ENCODE results near the gene OTUD7B. TPM values are rescaled to one million over a fixed set of nuclear protein-coding genes. Genes with fewer than 3 reads are reported as not detected.
"Not testable (repeated sequence)": the region's sequence is repeated elsewhere in the genome, so short reads cannot be mapped to it uniquely, and the experiment has no call there.

The OTUD7B gene
- total RNA-seq, 1 experiment from 2014 or later: 13.3 TPM

DNA sequence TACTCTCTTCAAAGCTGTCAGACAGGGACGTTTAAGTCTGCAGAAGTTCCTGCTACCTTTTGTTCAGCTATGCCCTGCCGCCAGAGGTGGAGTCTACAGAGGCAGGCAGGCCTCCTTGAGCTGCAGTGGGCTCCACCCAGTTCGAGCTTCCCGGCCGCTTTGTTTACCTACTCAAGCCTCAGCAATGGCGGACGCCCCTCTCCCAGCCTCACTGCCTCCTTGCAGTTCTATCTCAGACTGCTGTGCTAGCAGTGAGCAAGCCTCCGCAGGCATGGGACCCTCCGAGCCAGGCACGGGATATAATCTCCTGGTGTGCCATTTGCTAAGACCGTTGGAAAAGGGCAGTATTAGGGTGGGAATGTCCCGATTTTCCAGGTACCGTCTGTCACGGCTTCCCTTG is 53.0 kb downstream of the OTUD7B start:
- peaks cover 23% of the 10 kb centered on the region for H3K36me3 ChIP-seq
- H3K9me3 ChIP-seq (replicated peaks); H3K4me3 ChIP-seq; DNase-seq; H3K4me1 ChIP-seq; H3K27me3 ChIP-seq; H3K27ac ChIP-seq: not testable (repeated sequence)

DNA sequence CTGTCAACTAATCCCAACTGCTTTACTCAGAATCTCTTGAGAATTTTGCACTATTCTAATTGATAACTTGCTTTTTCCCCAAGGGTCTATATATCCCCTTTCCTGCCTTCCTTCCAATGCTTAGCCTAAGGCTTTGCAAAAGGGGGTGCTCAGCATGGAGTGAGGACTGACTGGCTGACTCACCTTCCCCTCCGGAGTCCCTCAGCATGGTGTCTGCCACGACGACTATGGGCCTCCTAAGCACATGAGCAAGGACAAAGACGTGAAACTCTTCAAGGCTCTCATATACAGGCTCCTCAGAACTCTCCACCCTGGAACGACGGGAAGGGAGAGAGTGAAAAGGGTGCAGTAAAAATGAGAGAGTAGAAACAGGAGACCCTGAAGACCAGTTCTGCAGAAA is 60.6 kb downstream of the OTUD7B start:
- Histone ChIP-seq H3K9me3 (replicated peaks) (no peaks in the 10 kb centered on the region), H3K4me1 (no peaks in the 10 kb centered on the region), H3K36me3 (peaks cover 3% of the 10 kb centered on the region; the same call in 1 of the 2 replicates), H3K27ac (no peak overlapping the region), H3K4me3 (no peak overlapping the region), H3K27me3 (no peaks in the 10 kb centered on the region)
- DNase-seq: no peak

DNA sequence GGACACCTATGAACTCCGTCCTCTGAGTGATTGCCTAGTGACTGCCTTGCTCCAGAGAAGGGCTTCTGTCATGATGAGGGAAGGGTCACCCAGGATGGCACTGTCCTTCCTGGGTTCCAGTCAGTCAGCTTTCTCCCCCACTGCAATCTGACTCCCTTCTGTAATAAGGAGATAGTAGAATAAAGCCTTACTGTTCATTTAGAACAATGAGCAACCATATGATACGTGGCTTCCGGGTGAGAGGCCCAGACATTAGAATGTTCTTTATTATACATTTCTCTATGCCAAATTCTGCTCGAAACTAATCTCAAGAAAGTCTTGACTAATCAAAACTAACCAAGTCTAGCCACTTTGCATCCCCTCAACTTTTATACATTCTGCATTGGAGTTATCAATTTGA is 65.3 kb downstream of the OTUD7B start:
- DNase-seq: no peak
- Histone ChIP-seq H3K27me3 (no peaks in the 10 kb centered on the region), H3K4me1 (no peaks in the 10 kb centered on the region), H3K4me3 (no peak overlapping the region), H3K27ac (no peak overlapping the region), H3K36me3 (peaks cover 3% of the 10 kb centered on the region; the same call in 1 of the 2 replicates), H3K9me3 (replicated peaks) (no peaks in the 10 kb centered on the region)

DNA sequence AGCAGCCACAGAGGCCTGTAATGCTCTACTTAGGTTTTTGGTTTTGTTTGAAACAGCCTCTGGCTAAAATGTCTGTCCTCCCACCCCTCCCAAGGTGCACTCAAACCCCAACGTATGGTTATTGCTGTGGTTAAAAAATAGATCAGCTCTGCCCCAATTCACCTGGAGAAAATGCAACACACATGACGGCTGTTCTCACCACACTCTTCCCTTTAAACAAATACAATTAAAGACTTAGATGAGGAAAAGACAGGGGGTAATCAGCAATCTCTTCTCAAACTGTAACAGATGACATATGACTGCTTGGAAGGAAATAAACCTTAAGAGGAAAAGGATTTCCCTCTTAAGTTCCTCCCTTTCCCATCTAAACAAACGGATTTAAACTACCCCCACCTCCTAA is 67.6 kb downstream of the OTUD7B start:
- H3K27ac ChIP-seq: no peak overlapping the region
- no peak for DNase-seq
- 0 out of 2 replicates have a peak, but pooled peaks cover 3% of the 10 kb centered on the region for H3K36me3 ChIP-seq
- H3K4me1 ChIP-seq: peaks cover 8% of the 10 kb centered on the region
- H3K4me3 ChIP-seq: no peak overlapping the region
- no peaks in the 10 kb centered on the region for H3K9me3 ChIP-seq (replicated peaks)
- no peaks in the 10 kb centered on the region for H3K27me3 ChIP-seq

DNA sequence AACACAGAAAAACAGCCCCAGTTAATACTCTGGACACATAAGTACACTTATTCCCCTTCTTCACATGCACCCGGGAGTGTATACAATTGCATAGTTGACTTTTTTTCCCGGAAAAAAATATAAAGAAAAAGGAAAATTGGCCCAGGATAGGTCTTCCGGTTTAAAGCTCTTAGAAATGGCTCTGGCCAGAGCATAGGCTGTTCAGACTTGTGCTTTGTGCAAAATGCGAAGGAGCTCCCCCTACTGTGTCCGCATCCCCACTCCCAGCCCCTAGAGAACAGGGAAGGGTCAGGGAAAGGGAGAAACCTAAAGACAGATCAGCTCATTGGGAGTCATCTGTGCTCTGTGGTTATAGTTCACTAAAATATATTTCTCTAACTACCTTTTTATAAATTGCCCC is 68.3 kb downstream of the OTUD7B start:
- DNase-seq: no peak
- H3K27me3 ChIP-seq: no peaks in the 10 kb centered on the region
- H3K4me3 ChIP-seq: no peak overlapping the region
- no peak overlapping the region for H3K27ac ChIP-seq
- H3K4me1 ChIP-seq: peaks cover 14% of the 10 kb centered on the region
- H3K9me3 ChIP-seq (replicated peaks): no peaks in the 10 kb centered on the region
- no peaks in the 10 kb centered on the region for H3K36me3 ChIP-seq

DNA sequence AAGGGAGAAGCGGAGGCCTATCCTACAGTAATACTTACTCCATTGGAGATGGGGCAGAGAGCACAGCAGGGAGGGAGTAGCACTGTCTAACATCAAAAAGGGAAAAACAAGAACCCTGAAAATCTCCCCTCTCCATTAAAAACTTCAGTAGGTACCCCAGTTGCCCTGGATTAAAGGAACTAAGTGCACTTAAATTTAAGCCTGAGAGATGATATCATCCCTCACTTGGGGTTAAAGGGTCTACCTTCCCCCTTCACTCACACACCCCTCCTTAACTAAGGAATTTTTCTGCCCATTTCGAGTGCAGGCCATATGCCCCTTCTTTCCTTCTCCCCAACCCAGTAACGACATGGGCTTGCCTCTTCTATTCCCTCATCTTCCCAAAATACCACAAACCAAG is 70.1 kb downstream of the OTUD7B start:
- no peak overlapping the region for H3K27ac ChIP-seq
- no peaks in the 10 kb centered on the region for H3K27me3 ChIP-seq
- no peak overlapping the region for H3K4me3 ChIP-seq
- H3K4me1 ChIP-seq: peaks cover 20% of the 10 kb centered on the region
- no peaks in the 10 kb centered on the region for H3K9me3 ChIP-seq (replicated peaks)
- DNase-seq: no peak
- H3K36me3 ChIP-seq: no peaks in the 10 kb centered on the region

DNA sequence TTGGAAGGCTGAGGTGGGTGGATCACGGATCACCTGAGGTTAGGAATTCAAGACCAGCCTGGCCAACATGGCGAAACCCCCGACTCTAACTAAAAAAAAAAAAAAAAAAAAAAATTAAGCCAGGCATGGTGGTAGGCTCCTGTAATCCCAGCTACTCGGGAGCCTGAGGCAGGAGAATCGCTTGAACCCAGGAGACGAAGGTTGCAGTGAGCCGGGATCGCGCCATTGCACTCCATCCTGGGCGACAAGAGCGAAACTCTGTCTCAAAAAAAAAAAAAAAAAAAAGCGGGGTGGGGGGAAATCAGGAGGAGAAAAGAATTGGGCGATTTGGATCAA is 71.9 kb downstream of the OTUD7B start:
- not testable (repeated sequence) for DNase-seq, H3K27ac ChIP-seq
- peak overlapping the region; percentile 29 for H3K4me3 ChIP-seq

DNA sequence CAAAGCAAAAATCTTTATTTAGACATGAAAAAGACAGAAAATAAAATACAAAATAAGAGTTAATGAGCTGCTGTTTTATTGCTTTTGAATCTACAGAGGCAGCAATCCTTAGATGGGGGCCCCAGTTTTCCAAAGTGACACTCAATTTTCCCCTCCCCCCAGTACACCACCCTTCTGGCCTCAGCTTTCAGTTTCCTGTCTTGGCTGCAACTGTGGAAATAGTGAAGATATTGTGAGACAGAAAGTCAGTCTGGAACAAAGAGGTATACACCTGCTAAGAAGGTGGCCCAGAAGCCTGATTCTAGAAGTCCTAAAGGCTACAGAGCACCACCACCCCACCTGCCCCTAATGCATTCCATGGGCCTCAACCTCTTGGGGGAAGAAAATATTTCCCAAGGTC is 72.8 kb downstream of the OTUD7B start:
- Histone ChIP-seq H3K4me3 (no peak overlapping the region), H3K36me3 (no peaks in the 10 kb centered on the region), H3K9me3 (replicated peaks) (no peaks in the 10 kb centered on the region), H3K27me3 (no peaks in the 10 kb centered on the region), H3K27ac (no peak overlapping the region), H3K4me1 (peaks cover 20% of the 10 kb centered on the region)
- DNase-seq: no peak

More for the DNA sequence above, 71.9 kb downstream of the OTUD7B start:
- H3K36me3 ChIP-seq; H3K27me3 ChIP-seq; H3K9me3 ChIP-seq (replicated peaks): not testable (repeated sequence)
- peaks cover 20% of the 10 kb centered on the region for H3K4me1 ChIP-seq

DNA sequence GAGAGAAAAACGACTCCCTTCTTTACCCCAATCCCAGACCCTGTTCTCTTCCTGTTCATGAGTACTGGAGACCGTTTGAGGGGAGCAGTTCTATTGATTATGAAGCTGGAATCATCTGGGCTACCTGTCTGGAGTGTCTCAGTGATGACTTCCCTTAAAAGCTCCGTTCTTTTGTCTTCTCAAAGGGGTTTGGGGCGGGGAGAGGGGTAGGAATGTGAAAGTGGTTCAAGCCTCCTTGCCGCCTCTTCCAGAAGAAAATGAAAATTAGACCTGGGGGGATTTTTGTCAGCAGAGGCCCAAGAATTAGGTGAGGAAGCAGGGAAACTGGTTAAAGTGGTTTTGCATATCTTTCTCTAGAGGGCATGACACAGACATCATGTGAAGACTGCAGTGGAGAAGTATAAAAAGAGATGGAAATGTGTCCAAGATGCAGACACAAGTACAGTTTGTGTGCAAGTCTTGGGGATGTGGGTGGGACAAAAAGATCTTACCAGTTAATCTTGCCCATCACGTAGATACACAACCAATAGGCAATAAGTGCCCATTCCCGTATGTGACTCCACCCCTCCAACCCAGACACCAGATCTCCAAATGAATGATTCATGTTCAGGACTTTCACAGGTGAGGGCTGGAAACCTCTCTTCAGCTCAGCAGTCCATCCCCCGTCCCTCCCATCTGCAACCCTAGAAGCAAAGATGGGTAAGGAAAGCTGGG is 73.4 kb downstream of the OTUD7B start:
- Histone ChIP-seq H3K9me3 (replicated peaks) (no peaks in the 10 kb centered on the region), H3K27ac (peak overlapping the region; percentile 18; the same call in 1 of the 2 replicates), H3K4me1 (peaks cover 20% of the 10 kb centered on the region), H3K4me3 (peak overlapping the region; percentile 61), H3K36me3 (no peaks in the 10 kb centered on the region), H3K27me3 (no peaks in the 10 kb centered on the region)
- peak in 1 of 2 experiments; percentile 30 for DNase-seq

DNA sequence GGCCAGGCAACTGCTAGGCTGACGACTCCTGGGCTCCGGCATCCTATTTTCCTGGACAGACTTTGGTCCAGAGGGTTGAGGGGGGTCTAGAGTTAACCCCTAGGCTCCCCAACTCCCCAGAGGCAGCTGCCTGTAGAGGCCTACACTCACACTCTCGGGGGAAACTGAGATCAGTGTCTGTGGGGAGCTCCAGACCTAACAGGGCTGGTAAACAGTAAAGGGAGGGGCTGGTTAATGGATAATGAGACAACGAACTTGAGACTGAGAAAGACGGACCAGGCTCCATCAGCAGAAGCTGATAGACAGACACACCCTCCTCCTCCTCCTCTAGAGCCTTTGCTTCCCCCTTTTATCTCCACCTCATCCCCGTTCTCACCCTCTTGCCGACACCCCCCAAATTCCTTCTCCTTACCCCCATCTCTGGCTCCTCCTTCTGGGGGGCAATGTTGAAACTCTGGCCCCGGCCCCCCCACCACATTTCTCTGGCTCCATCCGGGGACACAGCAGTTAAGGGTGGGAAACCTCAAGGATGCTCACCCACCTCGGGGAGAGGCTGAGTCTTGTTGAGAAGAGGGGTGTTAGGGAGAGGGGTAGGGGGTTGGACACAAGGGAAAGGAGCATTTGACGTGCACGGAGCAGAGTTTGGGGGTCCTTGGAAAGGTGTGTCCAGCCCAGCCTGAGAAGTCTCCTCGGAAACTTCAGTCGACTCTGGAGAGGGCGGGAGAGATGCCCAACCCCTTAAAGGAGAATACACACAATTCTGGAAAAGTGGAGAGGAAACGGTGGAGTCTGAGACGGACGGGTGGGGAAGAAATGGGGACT is 74.1 kb downstream of the OTUD7B start, which contains the start of gene MTMR11:
MTMR11 (minus strand) TSS at position 710 of the 822 bp plus-strand sequence; CDS start at position 478, 232 bp downstream.
- Histone ChIP-seq H3K4me1 (peaks cover 20% of the 10 kb centered on the region), H3K27me3 (no peaks in the 10 kb centered on the region), H3K9me3 (replicated peaks) (no peaks in the 10 kb centered on the region), H3K27ac (peak within 1 kb of the TSS; percentile 18; the same call in 1 of the 2 replicates), H3K36me3 (no peaks in the 10 kb centered on the region), H3K4me3 (peak within 1 kb of the TSS; percentile 61)
- DNase-seq: peak; percentile 24 to 54

DNA sequence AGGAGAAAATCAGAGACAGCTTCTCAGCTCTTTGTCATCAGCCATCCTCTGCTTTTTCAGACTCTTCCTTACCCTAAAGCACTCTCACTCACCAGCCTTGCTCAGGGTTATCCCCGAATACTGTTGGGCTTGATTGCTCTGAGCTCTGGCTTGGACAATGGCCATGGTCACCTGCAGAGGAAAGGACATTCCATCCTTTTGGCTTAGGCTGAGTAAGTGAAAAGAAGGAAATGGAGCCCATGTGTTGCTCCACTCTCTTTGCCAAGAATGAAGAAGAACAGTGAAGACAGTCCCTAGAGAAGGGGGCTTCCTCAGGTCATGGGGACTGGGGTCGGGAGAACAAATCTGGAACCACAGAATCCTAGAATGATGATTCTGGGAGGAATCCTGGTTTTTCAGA is 76.2 kb downstream of the OTUD7B start:
- Histone ChIP-seq H3K27me3 (no peaks in the 10 kb centered on the region), H3K4me1 (peaks cover 16% of the 10 kb centered on the region), H3K9me3 (replicated peaks) (no peaks in the 10 kb centered on the region), H3K27ac (no peak overlapping the region), H3K36me3 (no peaks in the 10 kb centered on the region), H3K4me3 (no peak overlapping the region)
- DNase-seq: no peak

DNA sequence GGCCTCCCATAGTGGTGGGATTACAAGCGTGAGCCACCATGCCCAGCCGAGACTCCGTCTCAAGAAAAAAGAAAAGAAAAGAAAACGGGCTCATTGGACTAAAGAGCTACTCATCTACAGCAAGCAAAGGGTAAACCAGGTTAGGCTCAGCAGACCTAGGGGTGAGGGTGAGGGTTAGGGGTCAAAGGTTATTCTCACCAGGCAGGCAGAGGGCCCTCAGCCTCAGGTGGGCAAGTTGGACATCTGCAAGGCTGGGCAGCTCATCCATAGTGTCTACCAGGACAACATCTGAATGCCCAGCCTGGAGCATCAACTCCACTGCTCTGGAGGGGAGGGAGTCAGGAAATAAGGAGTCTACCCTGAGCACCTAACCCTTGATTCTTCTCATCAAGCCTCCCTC is 77.3 kb downstream of the OTUD7B start:
- no peaks in the 10 kb centered on the region for H3K36me3 ChIP-seq
- H3K4me1 ChIP-seq: peaks cover 18% of the 10 kb centered on the region; the same call in 1 of the 2 replicates
- H3K27ac ChIP-seq: no peak overlapping the region
- H3K27me3 ChIP-seq: no peaks in the 10 kb centered on the region
- DNase-seq: no peak
- H3K9me3 ChIP-seq (replicated peaks): no peaks in the 10 kb centered on the region
- no peak overlapping the region for H3K4me3 ChIP-seq

DNA sequence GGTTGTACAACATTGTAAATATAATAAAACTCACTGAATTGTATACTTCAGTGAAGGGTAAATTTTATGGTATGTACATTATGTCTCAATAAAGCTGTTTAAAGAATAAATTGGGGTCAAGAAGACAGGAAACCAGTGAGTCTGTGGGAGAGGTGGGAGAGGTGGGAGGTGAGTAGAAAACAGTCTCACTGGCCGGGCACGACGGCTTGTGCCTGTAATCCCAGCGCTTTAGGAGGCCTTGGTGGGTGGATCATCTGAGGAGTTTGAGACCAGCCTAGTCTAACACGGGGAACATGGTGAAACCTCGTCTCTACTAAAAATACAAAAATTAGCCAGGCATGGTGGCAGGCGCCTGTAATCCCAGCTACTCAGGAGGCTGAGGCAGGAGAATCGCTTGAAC is 78.1 kb downstream of the OTUD7B start:
- no peak overlapping the region for H3K4me3 ChIP-seq
- H3K27ac ChIP-seq: no peak overlapping the region
- H3K27me3 ChIP-seq: no peaks in the 10 kb centered on the region
- no peak for DNase-seq
- peaks cover 12% of the 10 kb centered on the region; the same call in 1 of the 2 replicates for H3K4me1 ChIP-seq
- no peaks in the 10 kb centered on the region for H3K9me3 ChIP-seq (replicated peaks)
- H3K36me3 ChIP-seq: no peaks in the 10 kb centered on the region

DNA sequence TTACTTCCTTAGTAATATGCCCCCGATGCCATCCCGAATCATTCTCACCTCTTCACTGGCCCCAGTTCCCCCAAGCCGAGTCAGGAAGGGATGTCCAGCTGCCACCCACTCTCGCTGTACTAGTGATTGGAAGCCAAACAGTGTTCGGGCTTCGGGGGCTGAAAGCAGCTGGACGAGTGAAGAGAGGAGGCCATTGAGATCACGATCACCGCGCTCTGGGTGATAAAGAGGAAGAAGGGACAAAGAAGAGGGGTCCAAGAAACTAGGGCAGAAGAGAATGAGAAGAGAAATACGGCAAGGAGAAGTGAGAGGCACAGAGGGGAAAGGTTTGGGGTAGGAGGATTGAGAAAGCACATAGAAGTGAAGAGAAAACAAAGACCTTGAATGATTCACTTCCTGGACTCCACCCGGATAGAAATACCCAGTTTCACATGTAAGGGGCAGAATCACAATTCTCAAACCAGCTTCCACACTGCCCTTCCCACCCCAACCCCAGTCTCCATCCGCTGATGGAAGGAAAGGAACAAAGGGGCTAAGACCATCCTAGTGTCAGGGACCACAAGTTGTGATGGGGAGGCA is 79.2 kb downstream of the OTUD7B start:
- H3K4me1 ChIP-seq: peaks cover 11% of the 10 kb centered on the region; the same call in 1 of the 2 replicates
- no peak for DNase-seq

DNA sequence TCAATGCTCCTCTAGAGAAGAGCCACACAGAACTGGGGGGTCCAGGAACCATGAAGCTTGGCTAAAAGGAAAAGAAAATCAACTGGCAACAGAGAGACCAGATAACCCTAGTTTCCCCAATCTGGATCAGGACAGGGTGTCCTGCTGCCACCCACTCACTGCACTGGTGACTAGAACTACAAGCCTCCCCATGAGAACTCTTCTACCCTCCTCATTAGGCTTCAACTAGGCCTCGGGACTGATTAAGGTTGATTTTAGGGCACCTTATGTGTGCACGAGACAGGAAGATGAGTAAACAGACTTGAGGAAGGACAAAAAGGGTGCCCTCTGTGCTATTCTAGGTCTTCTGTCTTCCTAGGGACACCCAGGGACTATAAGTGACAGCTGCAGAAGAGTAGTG is 80.7 kb downstream of the OTUD7B start:
- no peaks in the 10 kb centered on the region for H3K27me3 ChIP-seq
- no peak for DNase-seq
- peaks cover 20% of the 10 kb centered on the region for H3K36me3 ChIP-seq
- H3K4me3 ChIP-seq: no peak overlapping the region
- H3K27ac ChIP-seq: no peak overlapping the region
- no peaks in the 10 kb centered on the region for H3K9me3 ChIP-seq (replicated peaks)
- H3K4me1 ChIP-seq: peaks cover 10% of the 10 kb centered on the region; the same call in 1 of the 2 replicates

More for the DNA sequence above, 79.2 kb downstream of the OTUD7B start:
- H3K36me3 ChIP-seq: peaks cover 6% of the 10 kb centered on the region
- no peak overlapping the region for H3K4me3 ChIP-seq
- no peak overlapping the region for H3K27ac ChIP-seq
- H3K27me3 ChIP-seq: no peaks in the 10 kb centered on the region
- no peaks in the 10 kb centered on the region for H3K9me3 ChIP-seq (replicated peaks)

Measured in SJCRH30 (cell line).